IPS-18a (cell line): ENCODE measurements around the gene AKAP13.

ENCODE experiments used
- H3K27ac ChIP-seq: one replicate; pipeline ENCODE4 v1.5.1; 2013; ENCODE audit warnings: low read length
- H3K27me3 ChIP-seq: one replicate; pipeline ENCODE4 v1.6.1; 2013; ENCODE audit warnings: mild to moderate bottlenecking, low read length; ENCODE audit not compliant: control insufficient read depth, insufficient read depth
- H3K36me3 ChIP-seq: one replicate; pipeline ENCODE4 v1.6.1; 2013; ENCODE audit warnings: low read depth, low read length; ENCODE audit not compliant: control insufficient read depth
- H3K4me1 ChIP-seq: one replicate; pipeline ENCODE4 v1.6.1; 2013; ENCODE audit warnings: low read depth, low read length; ENCODE audit not compliant: control insufficient read depth
- H3K4me3 ChIP-seq: one replicate; pipeline ENCODE4 v1.5.1; 2013; ENCODE audit warnings: low read length
- H3K9ac ChIP-seq: one replicate; pipeline ENCODE4 v1.6.1; 2013; ENCODE audit warnings: mild to moderate bottlenecking, low read length, moderate library complexity
- H3K9me3 ChIP-seq: one replicate; pipeline ENCODE4 v1.6.1; 2013; ENCODE audit warnings: low read depth, low read length; ENCODE audit not compliant: control insufficient read depth

Gene AKAP13

DNA sequence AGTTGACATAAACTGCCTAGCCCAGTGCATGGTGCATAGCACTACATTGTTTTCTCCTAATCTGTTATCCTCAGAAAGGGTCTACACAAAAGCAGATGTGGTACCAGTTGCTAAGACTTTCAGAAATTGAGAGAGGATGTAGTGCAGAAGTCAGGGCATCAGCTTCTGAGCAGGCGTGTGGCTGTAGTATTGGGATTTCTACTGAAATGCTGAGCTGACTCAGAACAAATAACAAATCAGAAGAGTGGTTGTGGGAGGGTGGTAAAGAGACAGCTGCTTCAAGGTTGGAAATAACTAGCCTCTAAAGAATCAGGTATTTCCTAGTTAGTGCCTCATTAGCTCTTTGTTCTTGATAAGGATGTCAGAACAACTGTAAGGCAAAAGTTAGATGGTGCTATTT is 161.3 kb downstream of the AKAP13 start:
- H3K27me3 ChIP-seq = no peaks in the 10 kb centered on the region
- peaks cover 4% of the 10 kb centered on the region for H3K4me1 ChIP-seq
- H3K9ac ChIP-seq = no peak overlapping the region
- H3K4me3 ChIP-seq = no peak overlapping the region
- H3K36me3 ChIP-seq = peaks cover 9% of the 10 kb centered on the region
- no peak overlapping the region for H3K27ac ChIP-seq
- H3K9me3 ChIP-seq = no peaks in the 10 kb centered on the region

DNA sequence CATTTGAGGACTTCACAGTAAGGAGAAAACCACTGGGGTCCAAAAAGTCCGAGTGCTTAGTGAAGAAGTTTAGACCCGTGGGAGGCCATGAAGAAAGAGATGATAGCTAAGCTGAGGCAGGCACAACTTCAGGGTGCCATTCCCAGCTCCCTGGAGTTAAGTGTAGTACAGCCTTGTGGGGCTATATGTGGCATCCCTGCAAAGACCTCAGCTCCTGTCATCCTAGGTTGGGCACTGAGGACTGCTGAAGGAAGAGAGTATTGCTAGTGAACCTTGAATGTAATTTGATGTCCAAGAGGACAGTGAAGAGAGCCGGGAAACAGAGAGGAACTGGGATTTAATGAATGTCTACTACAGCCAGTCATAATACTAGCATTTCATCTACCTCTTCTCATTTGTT is 162.1 kb downstream of the AKAP13 start:
- Histone ChIP-seq H3K36me3 (peaks cover 9% of the 10 kb centered on the region), H3K27me3 (no peaks in the 10 kb centered on the region), H3K4me1 (peaks cover 4% of the 10 kb centered on the region), H3K9me3 (no peaks in the 10 kb centered on the region), H3K9ac (no peak overlapping the region), H3K27ac (no peak overlapping the region), H3K4me3 (no peak overlapping the region)

DNA sequence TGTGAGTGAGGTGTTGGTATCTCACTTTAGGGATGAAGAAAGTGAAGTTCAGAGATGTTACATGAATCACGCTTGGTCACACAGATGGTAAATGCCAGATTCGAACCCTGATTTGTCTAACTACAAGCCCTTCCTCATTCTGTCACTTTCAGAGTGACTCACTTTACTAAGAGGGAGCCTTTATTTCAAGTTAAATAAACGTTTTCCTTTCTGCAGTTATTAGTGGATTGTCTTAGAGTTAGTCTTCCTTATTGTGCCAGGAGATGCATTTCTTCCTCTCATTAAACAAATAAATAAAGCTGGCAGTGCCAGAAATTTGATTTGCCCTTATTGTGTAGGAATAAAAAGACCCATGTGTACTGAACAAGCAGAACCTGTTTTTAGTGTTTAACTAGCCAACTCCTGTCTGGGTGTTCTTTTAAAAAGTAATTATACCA is 162.5 kb downstream of the AKAP13 start:
- no peak overlapping the region for H3K4me3 ChIP-seq
- H3K27ac ChIP-seq = no peak overlapping the region
- no peaks in the 10 kb centered on the region for H3K27me3 ChIP-seq
- no peak overlapping the region for H3K9ac ChIP-seq
- peaks cover 9% of the 10 kb centered on the region for H3K36me3 ChIP-seq
- H3K4me1 ChIP-seq = peaks cover 4% of the 10 kb centered on the region
- H3K9me3 ChIP-seq = no peaks in the 10 kb centered on the region

DNA sequence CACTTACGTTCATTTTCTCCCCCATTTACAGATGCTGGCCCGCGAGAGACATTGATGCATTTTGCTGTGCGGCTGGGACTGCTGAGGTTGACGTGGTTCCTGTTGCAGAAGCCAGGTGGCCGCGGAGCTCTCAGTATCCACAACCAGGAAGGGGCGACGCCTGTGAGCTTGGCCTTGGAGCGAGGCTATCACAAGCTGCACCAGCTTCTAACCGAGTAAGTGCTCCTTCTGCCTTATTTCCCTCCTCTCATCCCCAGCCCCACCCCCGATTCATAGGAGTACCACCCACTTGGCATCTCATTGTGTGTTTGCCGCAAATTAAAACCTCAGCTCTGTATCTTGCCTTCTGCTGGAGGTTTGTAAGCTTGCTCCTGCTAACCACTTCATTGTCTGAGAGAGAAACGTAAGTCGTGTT is 163.3 kb downstream of the AKAP13 start:
- Histone ChIP-seq H3K4me3 (no peak overlapping the region), H3K4me1 (peaks cover 4% of the 10 kb centered on the region), H3K27ac (no peak overlapping the region), H3K36me3 (peaks cover 9% of the 10 kb centered on the region), H3K9ac (no peak overlapping the region), H3K27me3 (no peaks in the 10 kb centered on the region), H3K9me3 (no peaks in the 10 kb centered on the region)

DNA sequence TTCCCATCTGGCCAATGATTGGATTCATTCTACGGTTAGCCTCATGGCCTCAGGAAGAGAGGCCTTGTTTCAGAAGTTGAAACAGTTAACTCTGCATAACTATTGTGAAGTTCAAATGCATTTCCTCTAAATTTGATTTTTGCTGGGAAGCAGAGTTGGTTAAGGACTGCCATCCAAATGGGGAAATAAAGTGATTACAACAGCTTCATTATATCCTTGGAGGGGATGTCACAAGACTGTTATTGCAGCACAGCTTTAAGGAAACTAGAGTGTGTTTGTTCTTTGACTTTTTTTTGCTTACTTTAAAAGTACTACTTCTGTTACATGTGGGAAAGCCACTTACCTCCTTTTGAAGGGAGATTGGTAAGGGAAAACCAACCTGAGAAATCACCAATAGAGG is 164.8 kb downstream of the AKAP13 start:
- no peak overlapping the region for H3K9ac ChIP-seq
- H3K9me3 ChIP-seq = no peaks in the 10 kb centered on the region
- peaks cover 4% of the 10 kb centered on the region for H3K4me1 ChIP-seq
- H3K36me3 ChIP-seq = peaks cover 9% of the 10 kb centered on the region
- H3K4me3 ChIP-seq = no peak overlapping the region
- no peaks in the 10 kb centered on the region for H3K27me3 ChIP-seq
- no peak overlapping the region for H3K27ac ChIP-seq

DNA sequence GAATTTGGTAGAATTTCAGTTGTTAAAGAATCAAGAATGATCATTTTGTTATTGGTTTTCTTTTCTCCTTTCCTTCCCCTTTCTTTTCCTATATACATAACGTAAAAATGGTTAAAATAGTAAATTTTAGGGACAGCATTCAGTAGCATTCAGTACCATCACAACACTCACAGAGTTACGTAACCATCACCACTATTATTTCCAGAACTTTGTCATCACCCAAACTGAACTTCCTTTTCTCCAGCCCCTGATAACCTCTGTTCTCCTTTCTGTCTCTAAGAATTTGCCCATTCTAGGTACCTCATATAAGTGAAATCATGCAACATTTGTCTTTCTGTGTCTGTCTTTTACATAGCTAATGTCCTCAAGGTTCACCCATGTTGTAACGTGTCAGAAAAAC is 165.3 kb downstream of the AKAP13 start:
- no peak overlapping the region for H3K4me3 ChIP-seq
- H3K27me3 ChIP-seq = no peaks in the 10 kb centered on the region
- H3K36me3 ChIP-seq = peaks cover 9% of the 10 kb centered on the region
- no peak overlapping the region for H3K9ac ChIP-seq
- H3K27ac ChIP-seq = no peak overlapping the region
- H3K4me1 ChIP-seq = peaks cover 4% of the 10 kb centered on the region
- no peaks in the 10 kb centered on the region for H3K9me3 ChIP-seq

DNA sequence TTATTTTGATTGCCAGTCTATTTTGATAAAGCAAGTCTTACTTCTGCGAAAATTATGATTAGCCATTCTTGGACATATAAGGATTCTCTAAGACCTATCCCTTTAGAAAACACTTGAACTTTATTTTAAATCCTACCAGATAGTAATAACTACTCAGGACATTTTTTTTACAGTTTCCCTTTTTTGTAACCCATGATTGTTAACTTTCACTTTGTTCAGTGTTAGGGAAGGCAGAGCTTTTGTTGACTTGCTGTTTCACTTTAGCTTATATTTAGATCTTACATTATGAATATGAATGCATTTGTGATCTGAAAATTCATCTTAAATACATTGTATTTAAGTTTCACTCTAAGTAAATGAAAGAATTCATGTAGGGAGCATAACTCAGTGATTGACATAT is 167.0 kb downstream of the AKAP13 start:
- Histone ChIP-seq H3K27me3 (no peaks in the 10 kb centered on the region), H3K9ac (no peak overlapping the region), H3K27ac (no peak overlapping the region), H3K4me1 (peaks cover 4% of the 10 kb centered on the region), H3K9me3 (no peaks in the 10 kb centered on the region), H3K36me3 (peaks cover 9% of the 10 kb centered on the region), H3K4me3 (no peak overlapping the region)

DNA sequence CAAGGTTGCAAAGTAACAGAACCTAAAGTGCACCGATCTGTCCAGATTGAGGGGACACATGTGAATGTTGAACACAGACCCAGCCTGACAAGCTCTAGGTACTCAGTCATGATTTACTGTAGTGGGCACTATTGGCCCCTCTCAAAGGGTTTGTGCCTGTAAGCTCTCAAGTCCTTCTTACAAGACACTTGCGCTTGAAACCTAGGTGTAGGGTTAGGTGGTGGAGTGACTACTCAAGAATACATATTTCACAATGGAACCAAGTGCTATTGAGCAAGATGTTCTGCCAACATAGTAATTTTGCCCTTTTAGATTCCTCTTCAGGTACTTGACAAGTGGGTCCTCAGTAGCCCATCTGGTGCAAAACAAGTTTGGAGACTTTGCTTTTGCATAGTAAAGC is 169.9 kb downstream of the AKAP13 start:
- H3K36me3 ChIP-seq = no peaks in the 10 kb centered on the region
- no peak overlapping the region for H3K4me3 ChIP-seq
- no peaks in the 10 kb centered on the region for H3K4me1 ChIP-seq
- H3K9ac ChIP-seq = no peak overlapping the region
- no peaks in the 10 kb centered on the region for H3K27me3 ChIP-seq
- H3K9me3 ChIP-seq = no peaks in the 10 kb centered on the region
- no peak overlapping the region for H3K27ac ChIP-seq

DNA sequence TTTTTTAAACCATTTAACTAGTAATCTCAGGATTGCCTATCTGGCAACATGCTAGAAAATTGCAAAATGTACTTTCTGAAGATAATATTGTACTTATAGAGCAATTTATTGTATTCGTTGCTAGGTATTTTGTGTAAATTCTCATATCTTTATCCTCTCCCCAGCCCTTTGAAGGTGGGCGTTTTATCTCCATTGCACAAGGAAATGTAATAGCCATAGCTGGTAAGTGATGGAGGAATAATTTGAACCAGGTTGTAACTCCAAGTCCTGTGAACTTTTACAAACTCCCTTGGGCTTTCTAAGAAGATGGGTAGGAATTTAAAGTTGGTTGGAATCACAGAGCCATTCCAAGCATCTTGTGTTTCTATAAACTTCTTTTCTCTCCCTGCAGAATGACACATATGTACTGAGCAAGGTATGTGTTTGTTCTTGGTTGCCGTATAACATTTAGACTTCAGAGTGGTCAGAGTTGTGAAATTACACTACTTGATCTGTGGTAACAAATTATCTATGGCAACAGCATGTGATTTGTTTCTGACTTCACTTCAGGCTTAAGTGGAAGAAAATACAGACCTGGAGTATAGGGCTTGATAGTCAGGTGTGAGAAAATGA is 170.9 kb downstream of the AKAP13 start:
- Histone ChIP-seq H3K27ac (no peak overlapping the region), H3K36me3 (no peaks in the 10 kb centered on the region), H3K4me3 (no peak overlapping the region), H3K9me3 (no peaks in the 10 kb centered on the region), H3K9ac (no peak overlapping the region), H3K27me3 (no peaks in the 10 kb centered on the region), H3K4me1 (no peaks in the 10 kb centered on the region)

DNA sequence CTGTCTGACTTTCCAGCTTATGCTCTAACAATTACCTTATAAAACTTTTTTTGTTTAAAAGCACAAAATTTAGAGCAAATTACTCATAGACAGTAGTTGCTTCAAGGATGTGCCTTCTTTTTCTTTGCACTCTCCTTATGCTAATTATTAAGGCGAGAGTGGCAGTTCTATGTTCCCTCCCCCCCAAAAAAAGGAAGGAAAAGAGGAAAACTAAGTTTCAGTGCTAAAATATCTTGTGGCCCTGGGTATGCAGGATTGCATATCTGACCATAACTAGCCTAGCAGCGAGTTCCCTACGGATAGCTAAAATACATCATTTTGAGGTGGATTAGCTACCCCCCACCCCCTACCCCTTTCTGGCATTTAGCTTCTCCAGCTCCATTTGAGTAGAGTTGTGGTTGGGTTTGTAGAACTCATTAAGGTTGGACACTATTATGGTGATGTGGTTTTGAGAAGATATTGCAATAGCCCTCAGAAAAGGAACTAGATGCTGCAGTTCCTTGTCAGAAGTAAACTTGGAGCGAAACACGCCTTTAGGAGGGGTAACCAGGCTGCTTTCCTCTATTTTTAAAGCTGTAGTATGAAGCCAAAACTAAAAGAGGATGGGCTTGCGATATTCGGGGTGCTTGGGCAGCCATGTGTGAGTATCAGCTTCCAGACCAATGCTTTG is 174.6 kb downstream of the AKAP13 start:
- Histone ChIP-seq H3K36me3 (no peaks in the 10 kb centered on the region), H3K9ac (no peak overlapping the region), H3K4me1 (peaks cover 14% of the 10 kb centered on the region), H3K27me3 (no peaks in the 10 kb centered on the region), H3K9me3 (no peaks in the 10 kb centered on the region), H3K27ac (no peak overlapping the region), H3K4me3 (no peak overlapping the region)

DNA sequence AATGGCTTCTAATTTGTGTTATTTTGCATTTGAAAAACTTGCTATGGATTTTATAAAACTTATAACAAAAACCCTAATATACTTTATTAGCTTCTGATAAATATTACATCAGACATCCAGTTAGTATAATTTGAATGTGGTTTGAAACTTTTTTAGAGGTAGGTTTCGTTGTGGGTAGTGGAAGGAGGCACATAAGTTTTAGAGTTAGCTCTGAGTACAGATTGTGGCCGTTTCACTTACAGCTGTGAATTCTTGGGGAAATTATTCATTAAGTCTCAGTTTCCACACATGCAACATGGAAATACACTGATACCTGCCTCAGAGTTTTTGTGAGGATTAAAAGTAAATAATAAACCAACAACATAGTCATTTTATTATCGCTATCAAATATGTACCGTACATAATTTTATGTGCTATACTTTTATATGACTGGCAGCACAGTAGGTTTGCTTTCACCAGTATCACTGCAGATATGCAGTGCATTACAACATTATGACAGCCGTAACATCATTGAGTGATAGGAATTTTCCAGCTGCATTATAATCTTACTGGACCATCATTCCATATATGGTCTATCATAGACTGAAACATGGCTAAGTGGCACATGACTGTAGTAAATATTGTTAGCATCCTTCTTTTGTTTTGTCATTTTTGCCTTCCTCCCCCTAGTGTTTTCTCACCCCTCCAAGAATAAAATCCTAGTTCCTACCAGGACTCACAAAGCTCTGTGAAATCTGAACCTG is 175.6 kb downstream of the AKAP13 start:
- Histone ChIP-seq H3K36me3 (no peaks in the 10 kb centered on the region), H3K27ac (no peak overlapping the region), H3K27me3 (no peaks in the 10 kb centered on the region), H3K4me3 (no peak overlapping the region), H3K9me3 (no peaks in the 10 kb centered on the region), H3K4me1 (peaks cover 14% of the 10 kb centered on the region), H3K9ac (no peak overlapping the region)

DNA sequence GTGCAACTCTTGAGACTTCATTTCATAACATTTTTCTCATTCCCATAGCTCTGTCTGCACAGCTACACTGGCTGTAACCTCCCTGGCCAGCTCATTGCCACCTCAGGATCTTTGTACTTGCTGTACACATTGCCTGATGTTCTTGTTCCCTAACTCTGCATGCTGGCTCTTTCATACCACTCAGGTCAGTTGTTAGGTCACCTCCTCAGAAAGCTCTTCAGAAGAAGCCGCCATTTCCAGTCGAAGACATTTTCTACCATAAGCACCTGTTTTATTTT is 176.2 kb downstream of the AKAP13 start:
- no peaks in the 10 kb centered on the region for H3K36me3 ChIP-seq
- H3K9me3 ChIP-seq = no peaks in the 10 kb centered on the region
- H3K27me3 ChIP-seq = no peaks in the 10 kb centered on the region
- no peak overlapping the region for H3K4me3 ChIP-seq
- peaks cover 14% of the 10 kb centered on the region for H3K4me1 ChIP-seq
- no peak overlapping the region for H3K27ac ChIP-seq
- H3K9ac ChIP-seq = no peak overlapping the region
